ENCODE data around the gene TNRC6A.

- TF ChIP-seq EZH2 (IDR thresholded peaks at IDR 0.05; ENCODE audit: insufficient read depth, poor library complexity, severe bottlenecking): no peak
- no peak for TF ChIP-seq EZH2phosphoT487 (IDR thresholded peaks at IDR 0.05; ENCODE audit: insufficient read depth, low read depth)
Observed at GRCh38 chr16:24807301-24807700, 77.8 kb downstream of the TNRC6A start.
